HepG2 (cell line): ENCODE measurements around the gene COX18. TPM values are rescaled to one million over a fixed set of nuclear protein-coding genes. Genes with fewer than 3 reads are reported as not detected.

Experiments
- ATAC-seq: fragments of 200-7000 bp; cut with Tn5 transposase; 3 replicates; pipeline ENCODE4 v1.9.1; 2020; ENCODE audit warnings: mild to moderate bottlenecking, moderate library complexity
- BruUV-seq: library from RNA; stranded (reverse); fragments of 400-500 nt; replicated peaks from 2 replicates; lab custom pipeline; 2021; lab: Mats Ljungman, UMichigan
- CTCF ChIA-PET: fragments of 300-600 bp; formaldehyde crosslinking; extraction: SDS; loops from one replicate; lab custom pipeline; 2021; ENCODE audit warnings: low total read pairs, inconsistent platforms, low intra/inter-chr PET ratio; lab: Yijun Ruan, JAX
- POLR2A ChIA-PET: fragments of 350-600 bp; sonication (Branson Sonifier 250); formaldehyde crosslinking; loops from one replicate; lab custom pipeline; 2020; ENCODE audit warnings: antibody characterized with exemption, inconsistent platforms; lab: Yijun Ruan, JAX
- DNase-seq: peaks from one replicate; pipeline ENCODE4 v3.0.0-alpha.2; 2015; ENCODE audit warnings: low spot score
- FAIRE-seq: peaks from 3 replicates; lab custom pipeline; 2011; peaks lifted over from hg19 to GRCh38; lab: Jason Lieb, UNC
- H2AFZ ChIP-seq: one replicate; pipeline ENCODE4 v1.6.1; 2011; ENCODE audit warnings: low read length, inconsistent platforms
- H3K27ac ChIP-seq: fragments of 300-600 bp; 3 replicates; pipeline ENCODE4 v1.8.0; 2011; ENCODE audit warnings: mixed run types, mild to moderate bottlenecking, mixed read lengths, low read length, inconsistent platforms; ENCODE audit not compliant: insufficient read depth; ENCODE audit errors: extremely low read length
- H3K27me3 ChIP-seq, 2 experiments: fragments of 200-600 bp in 1 of 2; 2 replicates in 1 of 2; 3 replicates in 1 of 2; pipeline versions ENCODE4 v1.6.0 to v1.8.0; 2011; ENCODE audit warnings: low read length in 2 of 2, mild to moderate bottlenecking in 2 of 2, moderate library complexity in 2 of 2, inconsistent platforms in 1 of 2; ENCODE audit not compliant: insufficient read depth in 2 of 2, control insufficient read depth in 1 of 2
- H3K36me3 ChIP-seq, 2 experiments: fragments of 200-600 bp in 1 of 2; replicated peaks in 1 of 2; 2 replicates in 1 of 2; 3 replicates in 1 of 2; pipeline versions ENCODE4 v1.5.1 to v1.8.0; 2011; ENCODE audit warnings: low read length in 2 of 2, inconsistent platforms in 1 of 2; ENCODE audit not compliant: insufficient read depth in 2 of 2, control insufficient read depth in 1 of 2
- H3K4me1 ChIP-seq: 2 replicates; pipeline ENCODE4 v1.5.1; 2012; ENCODE audit warnings: low read length, inconsistent platforms; ENCODE audit not compliant: insufficient read depth
- H3K4me2 ChIP-seq: 2 replicates; pipeline ENCODE4 v1.6.0; 2011; ENCODE audit warnings: low read depth, low read length, inconsistent platforms
- H3K4me3 ChIP-seq, 3 experiments: fragments of 200-600 bp in 1 of 3; sonication (generic), shearing (Covaris generic) in 1 of 3; replicated peaks in 1 of 3; 2 replicates each; pipeline ENCODE4 v1.5.1; 2011 to 2016; ENCODE audit warnings: low read length in 3 of 3, inconsistent platforms in 2 of 3, low read depth in 2 of 3, mild to moderate bottlenecking in 2 of 3, control low read depth in 1 of 3, mixed read lengths in 1 of 3; ENCODE audit not compliant: insufficient read depth in 1 of 3
- H3K79me2 ChIP-seq: one replicate; pipeline ENCODE4 v1.6.1; 2011; ENCODE audit warnings: low read length, inconsistent platforms; ENCODE audit not compliant: insufficient read depth
- H3K9ac ChIP-seq: 2 replicates; pipeline ENCODE4 v1.6.0; 2011; ENCODE audit warnings: mild to moderate bottlenecking, low read depth, low read length, inconsistent platforms; ENCODE audit not compliant: insufficient read depth
- H3K9me3 ChIP-seq: 2 replicates; pipeline ENCODE4 v1.5.1; 2012; ENCODE audit warnings: mild to moderate bottlenecking, low read length
- H4K20me1 ChIP-seq: 2 replicates; pipeline ENCODE4 v1.6.0; 2011; ENCODE audit warnings: inconsistent platforms, mild to moderate bottlenecking, low read length, moderate library complexity; ENCODE audit not compliant: insufficient read depth
- ARHGAP35 ChIP-seq: sonication (generic); formaldehyde crosslinking; IDR thresholded peaks from 2 replicates; pipeline ENCODE4 v1.9.0; 2022; ENCODE audit warnings: mild to moderate bottlenecking, inconsistent platforms, moderate library complexity, missing genetic modification reagents, borderline replicate concordance
- FOSL2 ChIP-seq: sonication (generic); formaldehyde crosslinking; IDR thresholded peaks from 2 replicates; pipeline ENCODE4 v1.4.0; 2020; ENCODE audit warnings: missing genetic modification reagents
- MEIS2 ChIP-seq: sonication (generic); formaldehyde crosslinking; IDR thresholded peaks from 2 replicates; pipeline ENCODE4 v1.9.0; 2021; ENCODE audit warnings: mild to moderate bottlenecking, missing genetic modification reagents
- PHF20 ChIP-seq: sonication (generic); formaldehyde crosslinking; IDR thresholded peaks from 2 replicates; pipeline ENCODE4 v1.5.0; 2020; ENCODE audit warnings: mild to moderate bottlenecking, missing genetic modification reagents
- POLR2AphosphoS5 ChIP-seq: IDR thresholded peaks from 2 replicates; pipeline ENCODE4 v1.6.1; 2012; ENCODE audit warnings: low read depth, low read length
- RBAK ChIP-seq: sonication (generic); formaldehyde crosslinking; IDR thresholded peaks from 2 replicates; pipeline ENCODE4 v1.5.1; 2020; ENCODE audit warnings: mild to moderate bottlenecking, missing genetic modification reagents
- ZBTB21 ChIP-seq: sonication (generic); formaldehyde crosslinking; IDR thresholded peaks from 2 replicates; pipeline ENCODE4 v1.4.0; 2020; ENCODE audit warnings: missing genetic modification reagents
- ZFP90 ChIP-seq: sonication (generic); formaldehyde crosslinking; IDR thresholded peaks from 2 replicates; pipeline ENCODE4 v1.8.0; 2022; ENCODE audit warnings: missing genetic modification reagents, mild to moderate bottlenecking, inconsistent platforms, borderline replicate concordance
- ZNF121 ChIP-seq: sonication (generic); formaldehyde crosslinking; IDR thresholded peaks from 2 replicates; pipeline ENCODE4 v1.5.0; 2020; ENCODE audit warnings: mild to moderate bottlenecking, missing genetic modification reagents
- ZNF552 ChIP-seq: sonication (generic); formaldehyde crosslinking; IDR thresholded peaks from 2 replicates; pipeline ENCODE4 v1.9.0; 2022; ENCODE audit warnings: missing genetic modification reagents, mild to moderate bottlenecking, borderline replicate concordance
- ZNF780A ChIP-seq: sonication (generic); formaldehyde crosslinking; IDR thresholded peaks from 2 replicates; pipeline ENCODE4 v1.8.0; 2022; ENCODE audit warnings: mild to moderate bottlenecking, missing genetic modification reagents, moderate library complexity
- WGBS: methylation state at CpG from one replicate; pipeline ENCODE4 v1.1.6; 2017; ENCODE audit warnings: low lambda C conversion rate; 5-methylcytosine and 5-hydroxymethylcytosine counted together
- in situ Hi-C: cut with HindIII; loops from 2 replicates; pipeline ENCODE4 v1.10.0; 2017; ENCODE audit warnings: low pct_unique_long_range_greater_than_20kb; ENCODE audit not compliant: extremely low pct_ligation_motif_present
- intact Hi-C: fragments of 100-400 bp; cut with micrococcal nuclease; formaldehyde crosslinking; loops from one replicate; pipeline ENCODE4 v1.10.0; 2022; ENCODE audit not compliant: unreplicated experiment
- polyA plus RNA-seq, 8 experiments: library from polyadenylated mRNA; depleted of rRNA in 3 of 8; stranded (reverse) in 7 of 8; unstranded in 1 of 8; fragments of >200 nt; fragmentation: Illumina TruSeq in 4 of 8; extraction: Trizol in 4 of 8; gene quantifications; 2 replicates each; pipeline versions ENCODE4 v1.2.1 to v1.2.3, GENCODE V29; 2011 to 2016; ENCODE audit warnings: low read depth in 4 of 8, missing spikeins in 1 of 8, mixed read lengths in 1 of 8; ENCODE audit not compliant: insufficient read depth in 1 of 8
- total RNA-seq, 5 experiments: library from RNA; depleted of rRNA; stranded (reverse); fragments of >200 nt; fragmentation: Illumina TruSeq; extraction: Trizol; gene quantifications; 2 replicates each; pipeline ENCODE4 v1.2.3, GENCODE V29; 2016; ENCODE audit warnings: low read depth in 1 of 5
- TF ChIP-seq, protein P1 (sequence below): IDR thresholded peaks from 2 replicates; pipeline ENCODE4 v1.6.1; 2016; ENCODE audit warnings: low read depth, missing genetic modification reagents, missing compliant biosample characterization
- TF ChIP-seq, protein P2 (sequence below), 2 experiments: sonication (generic) in 1 of 2; formaldehyde crosslinking in 1 of 2; IDR thresholded peaks; 2 replicates each; pipeline versions ENCODE4 v1.4.0 to v1.6.1; 2016 to 2020; ENCODE audit warnings: borderline replicate concordance in 1 of 2, low read depth in 1 of 2, mild to moderate bottlenecking in 1 of 2, missing genetic modification reagents in 1 of 2

COX18 gene
- total and polyA plus RNA-seq, 2 of the 13 experiments (the other 11 are each of a cell fraction or from before 2014, with no cell fraction given), result 8.7 to 21.3 TPM

DNA sequence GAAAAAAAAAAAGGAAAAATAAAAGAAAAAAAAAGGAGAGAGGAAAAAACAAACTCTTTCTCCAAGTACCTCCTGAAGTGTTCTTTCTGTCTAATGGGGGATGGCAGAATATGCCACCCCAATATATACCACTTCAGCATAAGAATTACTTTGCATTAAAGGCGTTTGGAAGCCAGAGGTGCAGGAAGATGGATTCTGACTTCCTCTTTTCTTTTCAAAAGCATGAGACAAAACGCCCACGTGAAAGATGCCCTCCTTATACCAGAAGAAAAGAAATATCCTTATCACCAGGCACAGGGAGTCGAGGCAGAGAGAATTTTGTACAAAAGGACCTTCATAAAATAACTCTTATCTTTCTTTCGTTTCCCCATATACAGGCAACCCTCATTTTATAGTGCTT is 40.9 kb downstream of the COX18 start:
- H3K79me2 ChIP-seq, result no peaks in the 10 kb centered on the region
- intact Hi-C loops, result no loop called here
- no peak for TF ChIP-seq ZNF552 (CRISPR knock-in tag)
- no peak for TF ChIP-seq ZNF780A (CRISPR knock-in tag)
- TF ChIP-seq MEIS2 (CRISPR knock-in tag), result no peak
- no peak for TF ChIP-seq RBAK (CRISPR knock-in tag)
- TF ChIP-seq, protein P1, sequence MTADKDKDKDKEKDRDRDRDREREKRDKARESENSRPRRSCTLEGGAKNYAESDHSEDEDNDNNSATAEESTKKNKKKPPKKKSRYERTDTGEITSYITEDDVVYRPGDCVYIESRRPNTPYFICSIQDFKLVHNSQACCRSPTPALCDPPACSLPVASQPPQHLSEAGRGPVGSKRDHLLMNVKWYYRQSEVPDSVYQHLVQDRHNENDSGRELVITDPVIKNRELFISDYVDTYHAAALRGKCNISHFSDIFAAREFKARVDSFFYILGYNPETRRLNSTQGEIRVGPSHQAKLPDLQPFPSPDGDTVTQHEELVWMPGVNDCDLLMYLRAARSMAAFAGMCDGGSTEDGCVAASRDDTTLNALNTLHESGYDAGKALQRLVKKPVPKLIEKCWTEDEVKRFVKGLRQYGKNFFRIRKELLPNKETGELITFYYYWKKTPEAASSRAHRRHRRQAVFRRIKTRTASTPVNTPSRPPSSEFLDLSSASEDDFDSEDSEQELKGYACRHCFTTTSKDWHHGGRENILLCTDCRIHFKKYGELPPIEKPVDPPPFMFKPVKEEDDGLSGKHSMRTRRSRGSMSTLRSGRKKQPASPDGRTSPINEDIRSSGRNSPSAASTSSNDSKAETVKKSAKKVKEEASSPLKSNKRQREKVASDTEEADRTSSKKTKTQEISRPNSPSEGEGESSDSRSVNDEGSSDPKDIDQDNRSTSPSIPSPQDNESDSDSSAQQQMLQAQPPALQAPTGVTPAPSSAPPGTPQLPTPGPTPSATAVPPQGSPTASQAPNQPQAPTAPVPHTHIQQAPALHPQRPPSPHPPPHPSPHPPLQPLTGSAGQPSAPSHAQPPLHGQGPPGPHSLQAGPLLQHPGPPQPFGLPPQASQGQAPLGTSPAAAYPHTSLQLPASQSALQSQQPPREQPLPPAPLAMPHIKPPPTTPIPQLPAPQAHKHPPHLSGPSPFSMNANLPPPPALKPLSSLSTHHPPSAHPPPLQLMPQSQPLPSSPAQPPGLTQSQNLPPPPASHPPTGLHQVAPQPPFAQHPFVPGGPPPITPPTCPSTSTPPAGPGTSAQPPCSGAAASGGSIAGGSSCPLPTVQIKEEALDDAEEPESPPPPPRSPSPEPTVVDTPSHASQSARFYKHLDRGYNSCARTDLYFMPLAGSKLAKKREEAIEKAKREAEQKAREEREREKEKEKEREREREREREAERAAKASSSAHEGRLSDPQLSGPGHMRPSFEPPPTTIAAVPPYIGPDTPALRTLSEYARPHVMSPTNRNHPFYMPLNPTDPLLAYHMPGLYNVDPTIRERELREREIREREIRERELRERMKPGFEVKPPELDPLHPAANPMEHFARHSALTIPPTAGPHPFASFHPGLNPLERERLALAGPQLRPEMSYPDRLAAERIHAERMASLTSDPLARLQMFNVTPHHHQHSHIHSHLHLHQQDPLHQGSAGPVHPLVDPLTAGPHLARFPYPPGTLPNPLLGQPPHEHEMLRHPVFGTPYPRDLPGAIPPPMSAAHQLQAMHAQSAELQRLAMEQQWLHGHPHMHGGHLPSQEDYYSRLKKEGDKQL (CRISPR knock-in tag), result no peak
- TF ChIP-seq, protein P2, sequence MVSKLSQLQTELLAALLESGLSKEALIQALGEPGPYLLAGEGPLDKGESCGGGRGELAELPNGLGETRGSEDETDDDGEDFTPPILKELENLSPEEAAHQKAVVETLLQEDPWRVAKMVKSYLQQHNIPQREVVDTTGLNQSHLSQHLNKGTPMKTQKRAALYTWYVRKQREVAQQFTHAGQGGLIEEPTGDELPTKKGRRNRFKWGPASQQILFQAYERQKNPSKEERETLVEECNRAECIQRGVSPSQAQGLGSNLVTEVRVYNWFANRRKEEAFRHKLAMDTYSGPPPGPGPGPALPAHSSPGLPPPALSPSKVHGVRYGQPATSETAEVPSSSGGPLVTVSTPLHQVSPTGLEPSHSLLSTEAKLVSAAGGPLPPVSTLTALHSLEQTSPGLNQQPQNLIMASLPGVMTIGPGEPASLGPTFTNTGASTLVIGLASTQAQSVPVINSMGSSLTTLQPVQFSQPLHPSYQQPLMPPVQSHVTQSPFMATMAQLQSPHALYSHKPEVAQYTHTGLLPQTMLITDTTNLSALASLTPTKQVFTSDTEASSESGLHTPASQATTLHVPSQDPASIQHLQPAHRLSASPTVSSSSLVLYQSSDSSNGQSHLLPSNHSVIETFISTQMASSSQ (IDR thresholded peaks at IDR 0.05; ENCODE audit: low read depth), result no peak
- TF ChIP-seq, protein P2 (CRISPR knock-in tag; IDR thresholded peaks at IDR 0.05; ENCODE audit: borderline replicate concordance), result no peak
- no peak for TF ChIP-seq ZNF121 (CRISPR knock-in tag)
- no peak for TF ChIP-seq POLR2AphosphoS5
- TF ChIP-seq ZBTB21 (CRISPR knock-in tag), result no peak
- TF ChIP-seq ZFP90 (CRISPR knock-in tag), result no peak
- no peak for TF ChIP-seq ARHGAP35 (CRISPR knock-in tag)
- TF ChIP-seq FOSL2 (CRISPR knock-in tag), result no peak
- no peak for TF ChIP-seq PHF20 (CRISPR knock-in tag)
- BruUV-seq, result no TSS peak
- H3K27ac ChIP-seq, result no peak overlapping the region
- no peak overlapping the region for H2AFZ ChIP-seq
- no peak overlapping the region for H3K9ac ChIP-seq
- H3K4me3 ChIP-seq, result no peak overlapping the region
- H3K27me3 ChIP-seq, result no peaks in the 10 kb centered on the region
- no peaks in the 10 kb centered on the region for H4K20me1 ChIP-seq
- DNase-seq, result no peak
- H3K36me3 ChIP-seq, result no peaks in the 10 kb centered on the region
- H3K4me2 ChIP-seq, result no peak overlapping the region
- no peaks in the 10 kb centered on the region for H3K4me1 ChIP-seq
- POLR2A ChIA-PET, result no interaction called here
- no peaks in the 10 kb centered on the region for H3K9me3 ChIP-seq
- 0% methylated on average over 5 of the region's 5 CpGs for WGBS
- CTCF ChIA-PET, result no interaction called here
- no peak for FAIRE-seq
- ATAC-seq, result no peak
- in situ Hi-C loops, result no loop called here
